Mammary epithelial cell (primary cell): ENCODE results near the gene PCDHB6.
"Not testable (repeated sequence)": the region's sequence is repeated elsewhere in the genome, so short reads cannot be mapped to it uniquely, and the experiment has no call there.

Experiments used
- EZH2 ChIP-seq: IDR thresholded peaks from 2 replicates; pipeline ENCODE4 v1.6.1; 2012; ENCODE audit warnings: low read length, inconsistent platforms, borderline replicate concordance
- TF ChIP-seq, protein P1 (sequence below), 2 donors: IDR thresholded peaks in 1 of 2; conservative IDR thresholded peaks in 1 of 2; 2 replicates each; pipeline ENCODE4 v1.5.1; 2011 to 2012; ENCODE audit warnings: inconsistent platforms in 2 of 2, low read length in 2 of 2, mild to moderate bottlenecking in 2 of 2, control low read depth in 1 of 2, low read depth in 1 of 2; ENCODE audit not compliant: insufficient read depth in 1 of 2; ENCODE audit errors: extremely low read depth in 1 of 2

DNA sequence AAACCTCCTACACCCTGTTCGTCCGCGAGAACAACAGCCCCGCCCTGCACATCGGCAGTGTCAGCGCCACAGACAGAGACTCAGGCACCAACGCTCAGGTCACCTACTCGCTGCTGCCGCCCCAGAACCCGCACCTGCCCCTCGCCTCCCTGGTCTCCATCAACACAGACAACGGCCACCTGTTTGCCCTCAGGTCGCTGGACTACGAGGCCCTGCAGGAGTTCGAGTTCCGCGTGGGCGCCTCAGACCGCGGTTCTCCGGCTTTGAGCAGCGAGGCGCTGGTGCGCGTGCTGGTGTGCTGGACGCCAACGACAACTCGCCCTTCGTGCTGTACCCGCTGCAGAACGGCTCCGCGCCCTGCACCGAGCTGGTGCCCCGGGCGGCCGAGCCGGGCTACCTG is 7.5 kb downstream of the PCDHB6 start:
- TF ChIP-seq, protein P1, sequence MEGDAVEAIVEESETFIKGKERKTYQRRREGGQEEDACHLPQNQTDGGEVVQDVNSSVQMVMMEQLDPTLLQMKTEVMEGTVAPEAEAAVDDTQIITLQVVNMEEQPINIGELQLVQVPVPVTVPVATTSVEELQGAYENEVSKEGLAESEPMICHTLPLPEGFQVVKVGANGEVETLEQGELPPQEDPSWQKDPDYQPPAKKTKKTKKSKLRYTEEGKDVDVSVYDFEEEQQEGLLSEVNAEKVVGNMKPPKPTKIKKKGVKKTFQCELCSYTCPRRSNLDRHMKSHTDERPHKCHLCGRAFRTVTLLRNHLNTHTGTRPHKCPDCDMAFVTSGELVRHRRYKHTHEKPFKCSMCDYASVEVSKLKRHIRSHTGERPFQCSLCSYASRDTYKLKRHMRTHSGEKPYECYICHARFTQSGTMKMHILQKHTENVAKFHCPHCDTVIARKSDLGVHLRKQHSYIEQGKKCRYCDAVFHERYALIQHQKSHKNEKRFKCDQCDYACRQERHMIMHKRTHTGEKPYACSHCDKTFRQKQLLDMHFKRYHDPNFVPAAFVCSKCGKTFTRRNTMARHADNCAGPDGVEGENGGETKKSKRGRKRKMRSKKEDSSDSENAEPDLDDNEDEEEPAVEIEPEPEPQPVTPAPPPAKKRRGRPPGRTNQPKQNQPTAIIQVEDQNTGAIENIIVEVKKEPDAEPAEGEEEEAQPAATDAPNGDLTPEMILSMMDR (conservative IDR thresholded peaks at IDR 0.05 in 1 of 2, IDR thresholded peaks at IDR 0.05 in 1 of 2; ENCODE audit: extremely low read depth in 1 of 2, insufficient read depth in 1 of 2, low read depth in 1 of 2, low read length in 2 of 2): not testable (repeated sequence)
- not testable (repeated sequence) for TF ChIP-seq EZH2
